Transverse colon (tissue), 4 donors: ENCODE data around the gene GAP43. TPM values are rescaled to one million over a fixed set of nuclear protein-coding genes. Genes with fewer than 3 reads are reported as not detected.
"Not testable (repeated sequence)": the region's sequence is repeated elsewhere in the genome, so short reads cannot be mapped to it uniquely, and the experiment has no call there.

Experiments
- DNase-seq: peaks from one replicate; pipeline ENCODE4 v3.0.0-alpha.2; 2019
- H3K27ac ChIP-seq, 4 donors: fragments of 200-600 bp; sonication (generic); 2 replicates each; pipeline ENCODE4 v1.5.1; 2016 to 2018; ENCODE audit warnings: inconsistent platforms in 4 of 4
- H3K27me3 ChIP-seq: fragments of 200-600 bp; sonication (generic); 2 replicates; pipeline ENCODE4 v1.5.1; 2017; ENCODE audit warnings: inconsistent platforms
- H3K36me3 ChIP-seq, 4 donors: fragments of 200-600 bp; sonication (generic); 2 replicates each; pipeline ENCODE4 v1.5.1; 2017 to 2019; ENCODE audit warnings: inconsistent platforms in 4 of 4
- H3K4me1 ChIP-seq, 4 donors: fragments of 200-600 bp; sonication (generic); 2 replicates each; pipeline ENCODE4 v1.5.1; 2017 to 2020; ENCODE audit warnings: inconsistent platforms in 4 of 4
- H3K4me3 ChIP-seq, 4 donors: fragments of 200-600 bp; sonication (generic); 1 replicate in 1 of 4; 2 replicates in 3 of 4; pipeline versions ENCODE4 v1.5.1 to v1.6.1; 2017 to 2019; ENCODE audit warnings: inconsistent platforms in 4 of 4
- H3K9me3 ChIP-seq, 2 donors: fragments of 200-600 bp; sonication (generic); 2 replicates each; pipeline ENCODE4 v1.5.1; 2017 to 2019; ENCODE audit warnings: inconsistent platforms in 2 of 2
- EP300 ChIP-seq: sonication (generic); formaldehyde crosslinking; IDR thresholded peaks from one replicate; pipeline ENCODE4 v1.6.1; 2017; ENCODE audit warnings: antibody characterized with exemption, low read depth
- POLR2A ChIP-seq: fragments of 450-650 bp; IDR thresholded peaks from one replicate; pipeline ENCODE4 v1.6.1; 2016; ENCODE audit warnings: antibody characterized with exemption, mild to moderate bottlenecking, moderate library complexity
- POLR2AphosphoS5 ChIP-seq, 3 donors: sonication (generic); formaldehyde crosslinking; IDR thresholded peaks; one replicate each; pipeline ENCODE4 v1.6.1; 2016; ENCODE audit warnings: antibody characterized with exemption in 3 of 3
- whole genome bisulfite sequencing, 2 donors: methylation state at CpG; one replicate each; pipeline ENCODE4 v1.1.5; 2018; ENCODE audit warnings: low coverage in 1 of 2; 5-methylcytosine and 5-hydroxymethylcytosine counted together
- in situ Hi-C, 4 donors: fragments of 200-750 bp; cut with MboI; loops; one replicate each; pipeline versions ENCODE4 v1.15.0 to v1.15.1; 2017; ENCODE audit warnings: low sequenced_read_pairs in 3 of 4, low pct_ligation_motif_present in 1 of 4, low pct_unique_long_range_greater_than_20kb in 1 of 4
- intact Hi-C: fragments of 100-400 bp; cut with DNase I; formaldehyde crosslinking; loops from one replicate; pipeline ENCODE4 v1.15.1; 2023; ENCODE audit warnings: low total_unique reads
- total RNA-seq, 4 donors: library from RNA; depleted of rRNA; stranded (reverse); fragments of >200 nt; gene quantifications; one replicate each; pipeline ENCODE4 v1.1.0, GENCODE V29; 2016
- TF ChIP-seq, protein P1 (sequence below), 5 experiments: fragments of 200-600 bp in 3 of 5; fragments of 450-650 bp in 2 of 5; sonication (generic) in 3 of 5; IDR thresholded peaks; 1 replicate in 2 of 5; 2 replicates in 3 of 5; pipeline ENCODE4 v1.5.1; 2016 to 2017; ENCODE audit warnings: antibody characterized with exemption in 5 of 5, inconsistent platforms in 3 of 5, mild to moderate bottlenecking in 2 of 5, moderate library complexity in 1 of 5

GAP43 gene
- total RNA-seq, 4 donors from 2014 or later: 2.2 to 3.5 (median 2.6) TPM; not detected in 1

GRCh38 chr3:115727135-115727534 is 103.8 kb downstream of the GAP43 start:
- no peak overlapping the region for H3K27ac ChIP-seq
- WGBS, 2 donors: 55 to 75% methylated on average over 1 of the region's 1 CpG
- in situ Hi-C loops: no loop called here

DNA sequence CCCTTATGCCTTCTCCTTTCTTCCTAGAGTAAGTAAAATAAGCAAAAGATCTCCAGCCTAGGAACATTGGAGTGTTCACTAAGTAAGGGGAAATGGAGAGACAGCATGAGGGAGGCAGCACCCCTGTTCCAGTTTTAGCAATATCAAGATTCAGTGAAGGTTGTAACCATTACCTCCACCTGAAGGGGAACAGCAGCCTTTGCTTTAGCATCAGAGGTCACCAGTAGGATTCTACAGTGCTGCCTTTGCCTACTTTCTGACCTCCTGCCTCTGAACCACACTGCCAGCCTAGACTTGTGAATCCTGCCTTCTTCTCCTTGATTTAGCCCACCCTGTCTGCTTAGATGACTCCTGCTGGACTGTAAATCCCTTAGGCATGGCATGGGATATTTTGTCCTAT is 104.7 kb downstream of the GAP43 start:
- H3K4me3 ChIP-seq: no peak overlapping the region
- H3K27ac ChIP-seq: no peak overlapping the region
- no peak for DNase-seq
- intact Hi-C loops (no loop called here), in situ Hi-C loops (no loop called here)
- no peaks in the 10 kb centered on the region for H3K36me3 ChIP-seq
- peaks cover 0 to 2% of the 10 kb centered on the region in 2 donors for H3K9me3 ChIP-seq
- TF ChIP-seq EP300 (no peak), POLR2AphosphoS5 (IDR thresholded peaks at IDR 0.05) (no peak), POLR2A (no peak)
- TF ChIP-seq, protein P1, sequence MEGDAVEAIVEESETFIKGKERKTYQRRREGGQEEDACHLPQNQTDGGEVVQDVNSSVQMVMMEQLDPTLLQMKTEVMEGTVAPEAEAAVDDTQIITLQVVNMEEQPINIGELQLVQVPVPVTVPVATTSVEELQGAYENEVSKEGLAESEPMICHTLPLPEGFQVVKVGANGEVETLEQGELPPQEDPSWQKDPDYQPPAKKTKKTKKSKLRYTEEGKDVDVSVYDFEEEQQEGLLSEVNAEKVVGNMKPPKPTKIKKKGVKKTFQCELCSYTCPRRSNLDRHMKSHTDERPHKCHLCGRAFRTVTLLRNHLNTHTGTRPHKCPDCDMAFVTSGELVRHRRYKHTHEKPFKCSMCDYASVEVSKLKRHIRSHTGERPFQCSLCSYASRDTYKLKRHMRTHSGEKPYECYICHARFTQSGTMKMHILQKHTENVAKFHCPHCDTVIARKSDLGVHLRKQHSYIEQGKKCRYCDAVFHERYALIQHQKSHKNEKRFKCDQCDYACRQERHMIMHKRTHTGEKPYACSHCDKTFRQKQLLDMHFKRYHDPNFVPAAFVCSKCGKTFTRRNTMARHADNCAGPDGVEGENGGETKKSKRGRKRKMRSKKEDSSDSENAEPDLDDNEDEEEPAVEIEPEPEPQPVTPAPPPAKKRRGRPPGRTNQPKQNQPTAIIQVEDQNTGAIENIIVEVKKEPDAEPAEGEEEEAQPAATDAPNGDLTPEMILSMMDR (IDR thresholded peaks at IDR 0.05): no peak
- H3K27me3 ChIP-seq: no peaks in the 10 kb centered on the region
- H3K4me1 ChIP-seq: no peaks in the 10 kb centered on the region

More at GRCh38 chr3:115727135-115727534, 103.8 kb downstream of the GAP43 start:
- Histone ChIP-seq H3K4me1 (no peaks in the 10 kb centered on the region), H3K9me3 (peaks cover 0 to 2% of the 10 kb centered on the region in 2 donors), H3K27me3 (no peaks in the 10 kb centered on the region), H3K4me3 (no peak overlapping the region), H3K36me3 (no peaks in the 10 kb centered on the region)
- intact Hi-C loops: no loop called here
- TF ChIP-seq EP300 (no peak), POLR2A (no peak), POLR2AphosphoS5 (IDR thresholded peaks at IDR 0.05) (no peak)
- TF ChIP-seq, protein P1 (IDR thresholded peaks at IDR 0.05): no peak
- DNase-seq: no peak

DNA sequence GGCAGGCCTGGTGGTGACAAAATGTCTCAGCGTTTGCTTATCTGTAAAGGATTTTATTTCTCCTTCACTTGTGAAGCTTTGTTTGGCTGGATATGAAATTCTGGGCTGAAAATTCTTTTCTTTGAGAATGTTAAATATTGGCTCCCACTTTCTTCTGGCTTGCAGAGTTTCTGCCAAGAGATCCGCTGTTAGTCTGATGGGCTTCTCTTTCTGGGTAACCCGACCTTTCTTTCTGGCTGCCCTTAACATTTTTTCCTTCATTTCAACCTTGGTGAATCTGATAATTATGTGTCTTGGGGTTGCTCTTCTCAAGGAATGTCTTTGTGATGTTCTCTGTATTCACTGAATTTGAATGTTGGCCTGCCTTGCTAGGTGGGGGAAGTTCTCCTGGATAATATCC is 113.0 kb downstream of the GAP43 start:
- intact Hi-C loops, DNase-seq, H3K36me3 ChIP-seq, H3K27ac ChIP-seq, H3K27me3 ChIP-seq, H3K9me3 ChIP-seq, H3K4me1 ChIP-seq, H3K4me3 ChIP-seq, in situ Hi-C loops: not testable (repeated sequence)
- WGBS, 2 donors: 85 to 90% methylated on average over 2 to 3 of the region's 3 CpGs

GRCh38 chr3:115741650-115742049 is 118.3 kb downstream of the GAP43 start:
- no peak for DNase-seq
- Histone ChIP-seq H3K36me3 (no peaks in the 10 kb centered on the region), H3K27me3 (no peaks in the 10 kb centered on the region), H3K27ac (no peak overlapping the region), H3K4me3 (no peak overlapping the region), H3K4me1 (no peaks in the 10 kb centered on the region), H3K9me3 (no peaks in the 10 kb centered on the region)
- intact Hi-C loops: no loop called here
- in situ Hi-C loops: no loop called here
- TF ChIP-seq POLR2A: no peak
- TF ChIP-seq POLR2AphosphoS5 (IDR thresholded peaks at IDR 0.05): no peak
- TF ChIP-seq, protein P1 (IDR thresholded peaks at IDR 0.05): no peak
- TF ChIP-seq EP300: no peak
- 97% methylated on average over 5 of the region's 5 CpGs; no CpG with 5 or more reads in 1 of the 2 donors for WGBS, 2 donors

- in situ Hi-C loops, intact Hi-C loops, H3K27me3 ChIP-seq, H3K27ac ChIP-seq, H3K36me3 ChIP-seq, H3K4me3 ChIP-seq, H3K4me1 ChIP-seq, H3K9me3 ChIP-seq, DNase-seq: not testable (repeated sequence)
- 79 to 83% methylated on average over 1 to 4 of the region's 4 CpGs for WGBS, 2 donors
Measured at GRCh38 chr3:115744516-115744915, 121.2 kb downstream of the GAP43 start.

DNA sequence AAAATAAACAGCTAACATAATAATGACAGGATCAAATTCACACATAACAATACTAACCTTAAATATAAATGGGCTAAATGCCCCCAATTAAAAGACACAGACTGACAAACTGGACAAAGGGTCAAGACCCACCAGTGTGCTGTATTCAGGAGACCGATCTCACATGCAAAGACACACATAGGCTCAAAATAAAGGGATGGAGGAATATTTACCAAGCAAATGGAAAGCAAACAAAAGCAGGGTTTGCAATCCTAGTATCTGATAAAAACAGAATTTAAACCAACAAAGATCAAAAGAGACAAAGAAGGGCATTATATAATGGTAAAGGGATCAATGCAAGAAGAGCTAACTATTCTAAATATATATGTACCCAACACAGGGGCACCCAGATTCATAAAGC is 129.7 kb downstream of the GAP43 start:
- H3K4me1 ChIP-seq, intact Hi-C loops, H3K9me3 ChIP-seq, H3K4me3 ChIP-seq, H3K27ac ChIP-seq, in situ Hi-C loops, H3K36me3 ChIP-seq, DNase-seq, H3K27me3 ChIP-seq: not testable (repeated sequence)
- WGBS, 2 donors: 43 to 70% methylated on average over 1 of the region's 1 CpG
